ENCODE measurements around the gene ULK4.
A peak's percentile ranks its signal among the peaks of the same experiment; 100 is the strongest.
"Not testable (repeated sequence)": the region's sequence is repeated elsewhere in the genome, so short reads cannot be mapped to it uniquely, and the experiment has no call there.

The ULK4 gene

DNA sequence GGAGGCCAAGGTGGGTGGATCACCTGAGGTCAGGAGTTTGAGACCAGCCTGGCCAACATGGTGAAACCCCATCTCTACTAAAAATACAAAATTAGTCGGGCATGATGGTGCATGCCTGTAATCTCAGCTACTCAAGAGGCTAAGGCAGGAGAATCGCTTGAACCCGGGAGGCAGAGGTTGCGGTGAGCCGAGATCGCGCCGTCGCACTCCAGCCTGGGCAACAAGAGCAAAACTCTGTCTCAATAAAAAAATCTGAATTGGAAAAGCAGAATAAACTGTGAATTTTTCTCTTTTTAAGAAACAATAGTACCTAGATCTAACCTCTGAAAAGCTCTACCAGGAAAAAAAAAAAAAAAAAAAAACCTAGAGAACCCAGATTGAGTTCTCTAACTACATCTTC, 84.2 kb downstream of the ULK4 start:
- not testable (repeated sequence) for H3K4me3 Mint-ChIP-seq; H3K4me1 Mint-ChIP-seq (ENCODE audit: low read depth in 2 of 2); H3K27ac Mint-ChIP-seq; ATAC-seq (replicated peaks); H3K36me3 Mint-ChIP-seq (ENCODE audit: insufficient read depth); H3K9me3 Mint-ChIP-seq; DNase-seq; H3K27me3 Mint-ChIP-seq

- no peaks in the 10 kb centered on the region for H3K4me1 Mint-ChIP-seq (ENCODE audit: low read depth in 2 of 2)
- peaks cover 3% of the 10 kb centered on the region for H3K36me3 Mint-ChIP-seq (ENCODE audit: insufficient read depth)
- ATAC-seq (replicated peaks), result no peak
- no peak overlapping the region for H3K27ac Mint-ChIP-seq
- no peaks in the 10 kb centered on the region for H3K9me3 Mint-ChIP-seq
- H3K4me3 Mint-ChIP-seq, result no peak overlapping the region
- DNase-seq, result no peak
- H3K27me3 Mint-ChIP-seq, result no peaks in the 10 kb centered on the region
Observed at GRCh38 chr3:41874022-41874421, 87.9 kb downstream of the ULK4 start.

- H3K36me3 Mint-ChIP-seq (ENCODE audit: insufficient read depth), result peaks cover 3% of the 10 kb centered on the region
- H3K27ac Mint-ChIP-seq, result no peak overlapping the region
- no peak for ATAC-seq (replicated peaks)
- DNase-seq, result no peak
- no peaks in the 10 kb centered on the region for H3K9me3 Mint-ChIP-seq
- H3K4me3 Mint-ChIP-seq, result no peak overlapping the region
- no peaks in the 10 kb centered on the region for H3K4me1 Mint-ChIP-seq (ENCODE audit: low read depth in 2 of 2)
- no peaks in the 10 kb centered on the region for H3K27me3 Mint-ChIP-seq
Observed at GRCh38 chr3:41872157-41872556, 89.7 kb downstream of the ULK4 start.

DNA sequence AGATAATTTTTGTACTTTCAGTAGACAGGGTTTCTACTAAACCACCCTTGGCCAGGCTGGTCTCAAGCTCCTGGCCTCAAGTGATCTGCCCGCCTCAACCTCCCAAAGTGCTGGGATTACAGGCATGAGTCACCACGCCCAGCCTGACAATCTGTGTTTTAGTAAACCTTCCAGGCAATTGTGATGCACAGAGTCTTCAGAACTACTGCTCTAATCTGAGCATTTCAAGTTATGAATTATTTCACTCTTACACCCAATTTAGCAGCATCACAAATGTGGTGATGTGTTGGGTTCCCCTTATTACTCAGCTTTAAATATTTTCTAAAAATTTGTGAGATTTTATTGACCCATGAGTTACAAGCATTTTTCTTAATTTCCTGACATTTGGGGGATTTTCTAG, 94.4 kb downstream of the ULK4 start:
- no peak for ATAC-seq (replicated peaks)

GRCh38 chr3:41866298-41866697, 95.6 kb downstream of the ULK4 start:
- DNase-seq, result no peak
- ATAC-seq (replicated peaks), result no peak
- Mint-ChIP-seq H3K27ac (no peak overlapping the region), H3K36me3 (ENCODE audit: insufficient read depth) (no peaks in the 10 kb centered on the region), H3K4me3 (no peak overlapping the region), H3K27me3 (no peaks in the 10 kb centered on the region), H3K4me1 (ENCODE audit: low read depth in 2 of 2) (no peaks in the 10 kb centered on the region), H3K9me3 (no peaks in the 10 kb centered on the region)

More for the DNA sequence above, 94.4 kb downstream of the ULK4 start:
- Mint-ChIP-seq H3K4me1 (ENCODE audit: low read depth in 2 of 2) (no peaks in the 10 kb centered on the region), H3K27ac (no peak overlapping the region), H3K27me3 (no peaks in the 10 kb centered on the region), H3K36me3 (ENCODE audit: insufficient read depth) (peaks cover 3% of the 10 kb centered on the region), H3K9me3 (no peaks in the 10 kb centered on the region), H3K4me3 (no peak overlapping the region)
- no peak for DNase-seq

DNA sequence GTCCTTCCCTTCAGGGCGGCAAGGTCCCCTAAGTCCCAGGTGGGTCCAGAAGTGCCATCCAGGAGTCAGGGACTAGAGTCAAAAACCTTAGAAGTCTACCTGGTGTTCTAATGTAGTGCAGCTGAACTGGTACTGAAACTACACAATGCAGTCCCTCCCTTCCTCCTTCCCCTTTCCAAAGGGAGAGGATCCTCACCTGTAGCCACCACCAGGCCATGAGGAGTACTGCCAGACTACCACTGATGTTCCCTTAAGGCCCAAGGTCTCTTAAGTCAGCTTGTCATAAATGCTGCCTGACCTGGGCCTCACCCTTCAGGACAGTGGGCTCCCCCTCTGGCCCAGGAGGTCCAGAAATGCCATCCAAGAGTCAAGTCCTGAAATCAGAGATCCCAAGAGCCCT, 98.9 kb downstream of the ULK4 start:
- ATAC-seq (replicated peaks), result no peak

GRCh38 chr3:41860489-41860888, 101.4 kb downstream of the ULK4 start:
- not testable (repeated sequence) for H3K9me3 Mint-ChIP-seq; DNase-seq; H3K4me3 Mint-ChIP-seq; H3K27ac Mint-ChIP-seq; H3K36me3 Mint-ChIP-seq (ENCODE audit: insufficient read depth); H3K27me3 Mint-ChIP-seq; ATAC-seq (replicated peaks); H3K4me1 Mint-ChIP-seq (ENCODE audit: low read depth in 2 of 2)

More for the DNA sequence above, 98.9 kb downstream of the ULK4 start:
- no peaks in the 10 kb centered on the region for H3K27me3 Mint-ChIP-seq
- no peak overlapping the region for H3K27ac Mint-ChIP-seq
- no peak overlapping the region for H3K4me3 Mint-ChIP-seq
- no peak for DNase-seq
- no peaks in the 10 kb centered on the region for H3K36me3 Mint-ChIP-seq (ENCODE audit: insufficient read depth)
- H3K4me1 Mint-ChIP-seq (ENCODE audit: low read depth in 2 of 2), result no peaks in the 10 kb centered on the region
- no peaks in the 10 kb centered on the region for H3K9me3 Mint-ChIP-seq

GRCh38 chr3:41854956-41855355, 106.9 kb downstream of the ULK4 start:
- Mint-ChIP-seq H3K27me3 (no peaks in the 10 kb centered on the region), H3K9me3 (peaks cover 0 to 2% of the 10 kb centered on the region in 2 donors), H3K4me3 (no peak overlapping the region), H3K36me3 (ENCODE audit: insufficient read depth) (peaks cover 3% of the 10 kb centered on the region), H3K27ac (no peak overlapping the region), H3K4me1 (ENCODE audit: low read depth in 2 of 2) (no peaks in the 10 kb centered on the region)
- DNase-seq, result no peak
- ATAC-seq (replicated peaks), result no peak

DNA sequence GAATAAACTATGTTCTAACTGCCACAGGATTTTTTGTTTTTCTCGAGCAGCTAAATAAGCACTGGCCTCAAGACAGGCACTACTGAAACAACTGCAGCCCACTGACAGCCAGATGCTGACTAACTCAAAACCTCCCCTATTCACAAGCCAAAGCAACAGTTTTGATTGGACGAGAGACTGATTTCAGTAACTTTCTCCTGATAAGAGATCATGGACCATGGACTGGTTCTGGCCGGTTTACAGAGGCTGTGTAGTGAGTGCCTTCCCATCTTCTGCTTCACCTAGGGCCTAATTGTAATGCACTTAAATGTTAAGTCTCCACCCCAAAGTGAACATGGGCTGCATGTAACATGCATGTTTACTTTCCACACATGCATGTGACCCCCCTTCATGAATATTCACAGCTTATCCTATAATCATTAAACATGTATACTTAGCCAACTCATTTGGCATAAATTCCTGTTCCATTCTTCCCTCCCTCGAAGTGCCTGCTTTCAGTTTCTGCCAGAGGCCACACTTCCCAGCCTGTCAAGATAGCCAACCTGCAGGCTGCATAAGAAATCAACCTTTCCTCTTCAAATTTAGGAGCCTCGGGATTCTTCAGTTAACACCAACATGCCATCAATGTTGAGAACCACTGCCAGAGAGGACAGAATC, 108.2 kb downstream of the ULK4 start:
- H3K4me1 Mint-ChIP-seq (ENCODE audit: low read depth in 2 of 2), result peaks cover 7% of the 10 kb centered on the region in 2 donors
- H3K4me3 Mint-ChIP-seq, result no peak overlapping the region
- no peak for DNase-seq
- H3K36me3 Mint-ChIP-seq (ENCODE audit: insufficient read depth), result peaks cover 3% of the 10 kb centered on the region
- peaks cover 0 to 2% of the 10 kb centered on the region in 2 donors for H3K9me3 Mint-ChIP-seq
- H3K27ac Mint-ChIP-seq, result no peak overlapping the region
- ATAC-seq (replicated peaks), result no peak
- no peaks in the 10 kb centered on the region for H3K27me3 Mint-ChIP-seq

DNA sequence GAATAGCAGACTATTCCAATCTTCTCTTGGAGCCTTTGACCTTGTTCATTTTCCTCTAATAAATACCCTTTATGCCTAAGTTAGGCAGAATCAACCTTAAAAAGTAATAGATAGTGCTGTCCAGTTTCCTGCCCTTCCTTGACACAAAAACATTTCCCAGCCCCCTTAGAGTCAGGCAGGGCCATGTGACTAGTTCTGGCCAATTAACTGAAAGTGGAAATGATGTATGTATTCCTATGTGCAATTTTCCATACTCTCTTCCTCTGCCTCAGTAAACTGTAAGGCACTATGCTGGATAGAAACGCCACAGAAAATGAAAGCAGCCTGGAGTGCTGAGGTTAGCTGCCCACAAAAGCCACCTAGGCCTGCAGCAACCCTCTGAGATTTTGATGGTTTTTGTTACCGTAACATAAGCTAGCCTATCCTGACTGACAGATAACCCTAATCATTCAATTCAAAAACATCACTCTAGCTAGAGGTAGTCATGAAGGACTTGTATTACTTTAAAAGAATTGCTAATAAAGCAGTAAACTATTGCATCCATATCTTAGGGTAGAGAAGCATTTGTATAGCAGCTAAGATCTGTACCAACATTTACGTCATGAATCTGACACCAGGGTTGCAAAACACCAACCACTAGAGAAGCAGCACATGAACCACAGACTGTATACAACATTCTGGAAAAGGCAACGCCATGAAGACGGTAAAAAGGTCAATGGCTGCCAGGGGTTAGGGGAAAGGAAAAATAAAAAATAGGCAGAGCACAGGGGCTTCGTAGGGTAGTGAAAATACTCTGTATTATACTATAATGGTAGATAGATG, 112.9 kb downstream of the ULK4 start:
- H3K9me3 Mint-ChIP-seq, result peaks cover 0 to 2% of the 10 kb centered on the region in 2 donors
- H3K27me3 Mint-ChIP-seq, result no peaks in the 10 kb centered on the region
- no peaks in the 10 kb centered on the region for H3K36me3 Mint-ChIP-seq (ENCODE audit: insufficient read depth)
- no peak for DNase-seq
- H3K4me1 Mint-ChIP-seq (ENCODE audit: low read depth in 2 of 2), result peaks cover 8 to 12% of the 10 kb centered on the region in 2 donors
- H3K4me3 Mint-ChIP-seq, result no peak overlapping the region
- no peak for ATAC-seq (replicated peaks)
- peak overlapping the region; percentile 6 to 8 for H3K27ac Mint-ChIP-seq

GRCh38 chr3:41847679-41848078, 114.2 kb downstream of the ULK4 start:
- Mint-ChIP-seq H3K27ac (no peak overlapping the region), H3K4me1 (ENCODE audit: low read depth in 2 of 2) (peaks cover 8 to 12% of the 10 kb centered on the region in 2 donors), H3K4me3 (no peak overlapping the region), H3K27me3 (no peaks in the 10 kb centered on the region), H3K9me3 (peaks cover 0 to 2% of the 10 kb centered on the region in 2 donors), H3K36me3 (ENCODE audit: insufficient read depth) (no peaks in the 10 kb centered on the region)
- no peak for DNase-seq
- ATAC-seq (replicated peaks), result no peak

- Mint-ChIP-seq H3K27ac (no peak overlapping the region), H3K4me1 (ENCODE audit: low read depth in 2 of 2) (peaks cover 8 to 12% of the 10 kb centered on the region in 2 donors), H3K9me3 (peaks cover 0 to 2% of the 10 kb centered on the region in 2 donors), H3K36me3 (ENCODE audit: insufficient read depth) (peaks cover 3% of the 10 kb centered on the region), H3K4me3 (no peak overlapping the region), H3K27me3 (no peaks in the 10 kb centered on the region)
- no peak for ATAC-seq (replicated peaks)
- no peak for DNase-seq
Observed at GRCh38 chr3:41846850-41847249, 115.1 kb downstream of the ULK4 start.

DNA sequence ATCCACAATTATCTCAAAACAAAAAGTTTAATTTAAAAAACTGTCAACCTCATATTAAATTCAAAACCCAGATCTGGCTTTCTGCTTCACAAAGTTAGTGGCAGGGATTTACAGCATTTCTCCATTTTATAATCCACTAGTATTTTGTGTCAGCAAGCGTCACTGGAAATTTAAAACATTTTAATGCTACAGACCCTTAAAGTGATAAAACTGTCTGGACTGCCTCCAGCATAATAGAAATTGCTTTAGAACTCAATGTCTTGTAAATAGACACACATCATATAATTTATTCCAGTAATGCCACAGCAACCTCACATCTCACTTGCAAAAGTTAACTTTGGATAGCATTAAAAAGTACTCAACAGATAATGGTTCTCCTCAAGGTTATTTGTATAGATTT, 116.1 kb downstream of the ULK4 start:
- H3K27me3 Mint-ChIP-seq, result no peaks in the 10 kb centered on the region
- ATAC-seq (replicated peaks), result no peak
- H3K9me3 Mint-ChIP-seq, result no peaks in the 10 kb centered on the region
- H3K4me1 Mint-ChIP-seq (ENCODE audit: low read depth in 2 of 2), result peaks cover 8 to 12% of the 10 kb centered on the region in 2 donors
- DNase-seq, result no peak
- no peak overlapping the region for H3K27ac Mint-ChIP-seq
- H3K4me3 Mint-ChIP-seq, result no peak overlapping the region
- H3K36me3 Mint-ChIP-seq (ENCODE audit: insufficient read depth), result peaks cover 3% of the 10 kb centered on the region

- not testable (repeated sequence) for DNase-seq; H3K27me3 Mint-ChIP-seq; ATAC-seq (replicated peaks); H3K9me3 Mint-ChIP-seq; H3K27ac Mint-ChIP-seq; H3K4me3 Mint-ChIP-seq; H3K36me3 Mint-ChIP-seq (ENCODE audit: insufficient read depth)
- peaks cover 7 to 11% of the 10 kb centered on the region in 2 donors for H3K4me1 Mint-ChIP-seq (ENCODE audit: low read depth in 2 of 2)
Observed at GRCh38 chr3:41844256-41844655, 117.6 kb downstream of the ULK4 start.
